DMS53 (cell line): ENCODE results near the gene ZNF354B.
"Not testable (repeated sequence)": the region's sequence is repeated elsewhere in the genome, so short reads cannot be mapped to it uniquely, and the experiment has no call there.

Source experiments
- DNase-seq: peaks from one replicate; lab custom pipeline; 2025; lab: John Stamatoyannopoulos, UW

Gene ZNF354B

GRCh38 chr5:178859625-178860521, at the start of gene ZNF354B:
Gene ZNF354B (plus strand): TSS chr5:178859953. CDS start chr5:178861048, 1,095 bp downstream.
- DNase-seq: peak; percentile 94

- DNase-seq: no peak
Observed at GRCh38 chr5:178817506-178817905, 42.2 kb upstream of the ZNF354B start.

- peak; percentile 17 for DNase-seq
Observed at GRCh38 chr5:178818094-178818493, 41.7 kb upstream of the ZNF354B start.

GRCh38 chr5:178820001-178820400, 39.8 kb upstream of the ZNF354B start:
- DNase-seq: no peak

GRCh38 chr5:178825444-178825843, 34.3 kb upstream of the ZNF354B start:
- no peak for DNase-seq

GRCh38 chr5:178826216-178826615, 33.5 kb upstream of the ZNF354B start:
- DNase-seq: no peak

- no peak for DNase-seq
Observed at GRCh38 chr5:178827636-178828035, 32.1 kb upstream of the ZNF354B start.

GRCh38 chr5:178831049-178831448, 28.7 kb upstream of the ZNF354B start:
- DNase-seq: no peak

GRCh38 chr5:178832618-178833201, 27.0 kb upstream of the ZNF354B start:
- no peak for DNase-seq

GRCh38 chr5:178836628-178837027, 23.1 kb upstream of the ZNF354B start:
- DNase-seq: no peak

- not testable (repeated sequence) for DNase-seq
Observed at GRCh38 chr5:178838695-178839318, 20.9 kb upstream of the ZNF354B start.

- DNase-seq: peak; percentile 67
Observed at GRCh38 chr5:178839319-178839704, 20.4 kb upstream of the ZNF354B start.

GRCh38 chr5:178840399-178840798, 19.4 kb upstream of the ZNF354B start:
- not testable (repeated sequence) for DNase-seq

GRCh38 chr5:178849316-178849715, 10.4 kb upstream of the ZNF354B start:
- DNase-seq: no peak

- DNase-seq: no peak
Observed at GRCh38 chr5:178851951-178852350, 7.8 kb upstream of the ZNF354B start.

GRCh38 chr5:178854284-178854683, 5.5 kb upstream of the ZNF354B start:
- DNase-seq: no peak

- not testable (repeated sequence) for DNase-seq
Observed at GRCh38 chr5:178860615-178861014, 862 bp downstream of the ZNF354B start.

- no peak for DNase-seq
Observed at GRCh38 chr5:178861627-178862026, 1.9 kb downstream of the ZNF354B start.

- no peak for DNase-seq
Observed at GRCh38 chr5:178866946-178867345, 7.2 kb downstream of the ZNF354B start.

GRCh38 chr5:178869577-178869976, 9.8 kb downstream of the ZNF354B start:
- no peak for DNase-seq

GRCh38 chr5:178870411-178870810, 10.7 kb downstream of the ZNF354B start:
- no peak for DNase-seq

- DNase-seq: no peak
Observed at GRCh38 chr5:178872302-178872701, 12.5 kb downstream of the ZNF354B start.
